Skeletal muscle cell (primary cell): ENCODE data around the gene SLC9A5.
A peak's percentile ranks its signal among the peaks of the same experiment; 100 is the strongest.

ENCODE experiments used
- DNase-seq: peaks from one replicate; pipeline ENCODE4 v3.0.0-alpha.2; 2010; ENCODE audit warnings: low read depth
- H3K4me3 ChIP-seq: 2 replicates; pipeline ENCODE4 v1.5.1; 2011; ENCODE audit warnings: low read depth, mild to moderate bottlenecking, control low read depth, low read length, moderate library complexity

The SLC9A5 gene

DNA sequence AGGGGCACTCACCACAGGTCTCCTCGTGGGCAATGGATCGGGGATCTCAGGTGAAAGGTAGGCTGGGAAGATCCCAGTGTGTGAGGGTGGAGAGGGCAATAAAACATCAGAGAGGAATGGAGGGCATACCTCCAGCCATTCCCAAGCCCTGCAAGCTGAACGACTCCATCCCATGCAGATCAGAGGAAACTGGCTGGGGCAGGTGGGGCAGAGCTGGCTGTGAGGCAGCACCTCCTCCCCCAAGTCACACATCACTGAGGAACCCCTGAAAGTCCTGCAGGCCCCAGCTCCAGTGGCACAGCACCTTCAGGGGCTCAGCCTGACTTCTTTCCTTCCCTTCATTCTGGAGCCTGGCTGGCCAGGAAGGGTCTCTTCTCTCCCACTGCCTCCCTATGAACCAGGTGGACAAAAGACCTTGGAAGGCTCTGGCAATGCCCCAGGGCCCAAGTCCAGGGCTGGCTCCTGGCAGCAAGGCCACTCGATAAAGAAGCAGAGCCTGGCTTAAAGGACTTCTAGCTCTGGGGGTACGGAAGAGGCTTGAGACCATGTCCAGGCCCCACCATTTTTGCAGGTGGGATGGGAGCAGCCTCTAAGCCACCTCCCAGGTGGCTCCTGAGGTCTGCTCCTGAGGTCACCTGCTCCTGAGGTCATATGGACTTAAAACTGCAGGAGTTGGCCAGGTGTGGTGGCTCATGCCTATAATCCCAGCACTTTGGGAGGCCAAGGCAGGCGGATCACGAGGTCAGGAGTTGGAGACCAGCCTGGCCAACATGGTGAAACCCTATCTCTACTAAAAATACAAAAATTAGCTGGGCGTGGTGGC lies 35.4 kb upstream of the SLC9A5 start:
- no peak for DNase-seq
- H3K4me3 ChIP-seq = no peak overlapping the region

DNA sequence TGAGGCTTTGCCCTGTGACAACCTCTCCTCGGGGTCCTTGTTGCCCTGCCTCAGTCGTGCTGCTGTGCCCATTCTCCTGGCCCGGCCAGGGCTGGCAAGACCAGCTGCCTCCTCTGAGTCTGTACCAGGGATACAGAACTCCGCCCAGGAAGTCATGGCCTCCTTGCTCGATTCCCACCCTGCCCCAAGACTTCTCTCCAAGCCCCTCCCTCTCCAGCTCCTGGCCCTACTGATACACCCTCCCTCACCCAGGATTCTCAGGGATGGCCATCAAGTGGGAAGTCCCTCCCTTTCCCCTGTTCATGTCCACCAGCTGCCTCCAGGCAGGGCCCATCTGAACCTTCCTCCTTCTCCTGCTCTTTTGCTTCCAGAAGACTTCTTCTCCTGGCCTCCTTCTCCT lies 33.1 kb upstream of the SLC9A5 start:
- no peak for DNase-seq
- no peak overlapping the region for H3K4me3 ChIP-seq

DNA sequence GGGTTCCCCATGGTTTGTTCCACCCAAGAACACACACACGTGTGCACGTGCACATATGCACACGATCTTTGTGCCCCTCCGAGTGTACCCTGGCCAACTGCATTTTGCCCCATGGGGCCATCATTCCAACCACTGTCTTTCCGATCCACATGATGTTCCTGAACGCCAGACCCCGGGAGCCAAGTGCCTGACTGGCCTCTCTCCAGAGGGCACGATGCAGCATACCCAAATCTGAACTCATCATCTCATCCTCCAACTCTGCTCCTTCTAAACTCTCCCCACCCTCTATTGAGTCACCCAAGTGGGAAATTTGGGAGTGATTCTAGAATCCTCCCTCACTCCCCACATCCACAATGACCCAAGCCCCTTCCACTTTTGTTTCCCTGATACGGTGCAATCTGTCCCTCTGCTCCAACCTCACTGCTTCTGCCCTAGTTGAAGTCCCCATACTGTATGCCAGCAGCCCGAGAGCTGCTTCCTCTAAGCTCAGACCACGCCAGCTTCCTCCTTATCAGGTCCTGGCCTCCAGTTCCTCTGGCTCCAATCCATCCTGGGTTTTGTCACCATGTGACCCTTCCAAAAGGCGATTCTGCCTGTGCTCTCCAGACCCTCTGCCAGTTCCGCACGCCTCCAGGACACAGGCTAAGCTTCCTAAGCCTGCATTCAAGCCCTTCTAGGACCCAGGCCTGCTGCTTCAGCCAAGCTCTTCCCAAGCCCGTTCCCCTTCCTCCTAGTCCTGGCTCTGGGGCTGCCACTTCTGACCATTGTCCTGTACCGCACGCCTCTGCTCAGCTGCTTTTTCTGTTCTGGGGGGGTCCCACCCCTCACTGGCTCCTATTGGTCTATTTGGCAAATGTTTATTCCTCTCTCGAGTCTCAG lies 31.9 kb upstream of the SLC9A5 start:
- H3K4me3 ChIP-seq = no peak overlapping the region
- no peak for DNase-seq

DNA sequence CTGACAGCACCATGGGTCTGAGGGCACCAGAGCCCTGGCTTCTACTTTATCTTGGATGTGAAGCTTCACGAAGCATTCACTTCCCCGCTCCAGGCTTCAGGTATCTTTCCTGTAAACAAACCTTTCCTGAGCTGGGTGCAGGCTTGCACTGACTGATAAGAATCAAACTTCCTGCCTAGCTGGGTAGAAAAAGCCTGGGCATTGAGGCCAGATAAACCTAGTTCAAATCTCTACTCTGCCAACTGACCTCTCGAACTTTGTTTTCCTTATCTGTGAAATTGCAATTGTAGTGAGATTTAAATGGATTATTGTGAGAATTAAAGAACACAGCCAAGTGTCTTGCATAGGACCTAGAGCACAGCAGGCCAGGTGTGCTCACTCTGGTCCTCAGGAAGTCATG lies 24.8 kb upstream of the SLC9A5 start:
- DNase-seq = no peak
- H3K4me3 ChIP-seq = no peak overlapping the region

DNA sequence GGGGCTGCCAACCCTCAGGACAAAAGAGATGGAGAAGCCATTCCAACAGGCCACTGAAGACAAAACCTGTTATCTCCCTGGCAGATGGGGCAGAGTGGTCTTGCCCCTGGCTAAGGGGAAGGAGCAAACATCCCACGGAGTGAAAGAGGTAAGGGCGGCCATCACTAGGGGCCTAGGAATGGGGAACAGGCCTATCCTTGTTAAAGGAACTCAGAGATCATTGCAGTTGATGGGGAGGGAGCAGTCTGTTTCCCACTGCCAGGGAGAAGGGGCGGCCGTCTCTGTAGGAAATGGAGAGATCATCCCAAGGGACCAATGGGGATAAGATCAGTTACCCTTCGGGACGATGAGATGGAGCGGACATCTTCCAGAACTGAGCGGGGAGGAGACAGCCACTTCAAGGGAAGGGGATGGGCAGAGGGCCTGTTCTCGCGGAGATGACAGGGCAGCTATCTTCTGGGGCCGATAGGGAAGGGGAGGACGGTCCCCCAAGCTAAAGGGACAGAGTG lies 22.4 kb upstream of the SLC9A5 start:
- peak overlapping the region; percentile 100 for H3K4me3 ChIP-seq
- no peak for DNase-seq

DNA sequence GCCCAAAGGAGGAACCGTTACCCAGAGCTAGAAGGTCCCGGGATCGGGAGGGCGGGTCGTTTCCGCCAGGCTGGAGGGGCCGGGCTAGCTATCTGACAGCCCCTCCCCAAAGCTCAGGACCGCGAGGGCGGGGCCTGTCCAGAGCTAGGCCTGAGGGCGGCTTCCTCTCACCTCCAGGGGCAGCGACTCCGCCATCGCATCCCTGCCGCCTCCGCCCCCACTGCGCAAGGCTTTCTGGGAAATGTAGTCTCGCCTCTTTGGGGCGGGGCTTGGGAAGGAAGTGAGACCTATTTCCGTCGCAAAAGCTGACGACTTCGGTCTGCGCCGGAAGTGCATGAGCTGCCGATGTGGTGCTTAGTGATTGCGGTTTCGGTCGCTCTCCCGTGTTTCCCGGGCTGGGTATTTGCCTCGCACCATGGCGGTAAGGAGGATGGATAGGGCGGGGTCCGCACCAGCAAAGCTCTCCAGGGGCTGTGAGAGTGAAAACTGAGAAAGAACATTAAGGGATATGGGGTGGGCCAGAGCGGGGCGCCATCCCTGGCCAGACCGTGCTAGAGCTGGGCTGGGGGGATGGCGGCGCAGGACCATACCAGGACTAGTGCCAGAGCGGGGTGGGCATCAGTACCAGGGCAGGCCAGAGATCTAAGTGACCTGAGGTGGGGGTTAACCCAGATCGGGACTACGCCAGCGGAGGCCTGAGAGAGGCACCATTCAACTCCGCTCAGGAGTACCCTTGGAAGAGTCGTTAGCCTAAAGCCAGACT lies 21.8 kb upstream of the SLC9A5 start, which contains the start of gene TMEM208:
Gene TMEM208, plus strand, starts transcription at position 327 of the 763 bp plus-strand sequence. Its CDS starts 89 bp downstream, at position 416.
- DNase-seq = peak; percentile 91
- peak within 1 kb of the TSS; percentile 100 for H3K4me3 ChIP-seq

DNA sequence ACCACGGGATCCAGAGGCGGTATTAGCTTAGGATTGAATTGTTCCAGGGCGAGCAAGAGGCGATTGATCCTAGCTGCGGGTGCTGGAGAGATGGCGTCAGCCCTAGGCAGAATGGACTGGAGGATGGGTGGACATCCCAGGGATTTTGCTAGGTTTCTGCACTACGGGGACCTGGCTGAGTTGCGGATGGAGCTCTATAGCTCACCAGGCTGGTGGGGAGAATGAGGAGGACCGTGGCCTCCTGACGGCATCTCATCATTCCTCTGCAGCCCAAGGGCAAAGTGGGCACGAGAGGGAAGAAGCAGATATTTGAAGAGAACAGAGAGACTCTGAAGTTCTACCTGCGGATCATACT lies 21.2 kb upstream of the SLC9A5 start:
- DNase-seq = no peak
- peak overlapping the region; percentile 100 for H3K4me3 ChIP-seq

DNA sequence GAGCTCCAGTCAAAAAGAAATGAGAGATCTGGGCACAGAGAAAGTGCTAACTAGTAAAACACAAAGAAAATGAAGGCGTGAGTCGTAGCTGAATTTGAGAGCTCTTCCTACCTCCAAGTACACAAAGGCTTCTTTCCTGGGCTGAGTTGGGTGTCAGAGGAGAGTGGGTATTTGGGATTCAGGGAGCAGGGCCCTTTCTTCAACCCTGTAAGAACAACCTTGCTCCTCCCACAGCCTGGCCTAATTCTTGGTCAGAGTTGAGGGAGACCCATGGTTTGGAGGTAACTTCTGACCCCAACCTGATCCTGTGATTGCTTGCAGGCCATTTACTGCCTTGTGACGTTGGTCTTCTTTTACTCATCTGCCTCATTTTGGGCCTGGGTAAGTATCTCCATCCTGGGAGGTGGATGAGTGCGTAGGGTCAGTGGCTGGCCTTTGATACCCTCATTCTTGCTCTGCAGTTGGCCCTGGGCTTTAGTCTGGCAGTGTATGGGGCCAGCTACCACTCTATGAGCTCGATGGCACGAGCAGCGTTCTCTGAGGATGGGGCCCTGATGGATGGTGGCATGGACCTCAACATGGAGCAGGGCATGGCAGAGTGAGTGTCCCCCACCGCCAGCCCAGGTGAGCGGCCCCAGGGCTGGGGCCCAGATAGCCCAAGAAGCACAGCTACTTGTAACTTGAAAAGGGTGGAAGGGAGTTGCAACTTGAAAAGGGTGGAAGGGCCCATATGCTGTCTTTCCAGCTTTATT lies 20.6 kb upstream of the SLC9A5 start:
- no peak for DNase-seq
- peak overlapping the region; percentile 100 for H3K4me3 ChIP-seq

DNA sequence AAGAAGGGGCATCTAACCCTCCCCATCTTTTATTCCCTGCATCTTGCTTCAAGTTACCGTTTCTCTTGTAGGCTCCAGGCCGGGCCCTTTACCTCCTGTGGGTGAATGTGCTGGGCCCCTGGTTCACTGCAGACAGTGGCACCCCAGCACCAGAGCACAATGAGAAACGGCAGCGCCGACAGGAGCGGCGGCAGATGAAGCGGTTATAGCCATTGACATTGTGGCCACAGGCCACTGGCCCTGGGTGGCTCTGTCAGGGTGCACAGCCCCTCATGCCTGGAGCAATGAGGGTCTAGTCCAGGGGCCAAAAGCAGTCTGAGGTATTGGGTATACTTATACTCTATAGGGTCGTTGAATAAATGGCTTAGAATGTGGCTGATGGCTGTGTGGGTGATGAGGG lies 19.9 kb upstream of the SLC9A5 start:
- no peak for DNase-seq
- H3K4me3 ChIP-seq = no peak overlapping the region

DNA sequence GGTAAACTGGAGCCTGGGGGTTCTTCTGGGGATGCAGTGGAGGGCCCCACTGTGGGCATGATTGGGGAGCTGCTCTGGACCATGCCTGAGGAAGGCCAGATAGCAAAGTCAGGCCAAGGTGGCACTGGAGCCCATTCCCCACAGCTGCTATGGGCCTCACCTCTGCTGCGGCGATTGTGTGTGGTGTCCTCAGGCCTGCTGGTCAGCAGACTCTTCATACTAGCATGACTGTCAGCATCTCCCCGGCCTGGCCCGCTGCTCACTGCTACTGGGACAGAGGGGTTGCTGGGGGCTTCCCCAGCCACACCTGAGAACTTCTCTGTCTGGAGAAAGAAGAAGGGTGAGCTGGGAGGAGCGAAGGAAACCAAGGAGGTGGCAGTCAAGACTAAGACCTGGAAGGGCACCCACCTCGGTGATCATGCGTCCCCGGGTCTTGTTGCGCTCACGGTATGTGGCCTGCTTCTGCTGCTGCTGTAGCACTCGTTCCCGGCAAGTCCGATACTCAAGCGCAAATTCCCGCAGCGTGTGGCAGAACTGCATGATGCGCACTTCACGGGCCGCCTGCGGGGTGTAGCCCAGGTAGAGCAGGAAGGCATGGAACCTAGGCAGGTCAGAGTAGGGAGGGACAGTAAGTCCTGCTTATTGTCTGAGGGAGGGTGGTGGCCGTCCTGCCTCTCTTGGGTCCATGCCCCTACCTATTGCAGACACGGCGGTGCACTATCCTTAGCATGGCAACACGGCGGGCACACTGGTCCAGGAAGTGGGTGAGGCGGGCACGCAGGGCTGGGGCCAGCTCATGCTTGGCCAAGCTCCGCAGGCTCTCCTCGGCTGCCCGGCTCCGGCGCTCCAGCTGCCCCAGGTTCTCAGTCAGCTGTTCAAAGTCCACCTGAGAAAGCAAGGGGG lies 18.6 kb upstream of the SLC9A5 start:
- DNase-seq = no peak

DNA sequence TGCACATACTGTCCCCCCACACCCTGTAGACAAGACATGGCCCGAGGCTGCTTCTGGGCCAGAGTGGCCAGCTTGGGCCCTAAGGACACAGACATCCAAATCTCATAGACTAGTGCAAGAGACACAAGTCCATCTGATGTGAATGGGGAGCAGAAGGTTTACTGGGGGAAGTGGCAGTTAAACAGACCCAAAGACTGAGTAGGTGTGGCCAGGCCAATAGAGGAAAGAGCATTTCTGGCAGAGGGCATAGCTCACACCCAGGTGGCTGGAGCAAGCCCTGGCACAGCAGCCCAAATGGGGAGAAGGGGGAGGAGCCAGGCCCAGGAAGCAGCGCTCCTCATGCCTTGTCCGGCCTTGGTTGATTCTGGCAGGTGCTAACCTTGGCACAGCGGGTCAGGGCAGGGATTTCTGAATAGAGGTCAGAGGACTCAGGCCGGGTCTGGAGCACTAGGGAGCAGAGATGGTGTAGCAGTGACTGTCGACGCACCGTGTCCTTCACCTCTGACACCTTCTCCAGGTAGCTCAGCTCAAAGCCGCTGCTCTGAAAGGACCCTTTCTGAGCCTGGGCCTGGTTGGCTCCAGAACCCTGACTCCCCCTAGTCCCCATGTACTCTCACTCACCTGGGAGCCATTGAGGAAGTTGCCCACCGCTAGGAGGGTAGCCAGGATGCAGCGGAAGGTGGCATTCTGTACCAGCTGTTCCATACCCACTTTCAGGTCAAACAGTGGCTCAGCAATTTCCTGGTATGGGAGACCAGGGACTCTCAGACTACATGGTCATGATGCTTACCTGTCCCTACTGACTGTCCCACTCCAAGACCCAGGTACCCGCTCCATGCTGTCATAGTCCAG lies 17.7 kb upstream of the SLC9A5 start:
- H3K4me3 ChIP-seq = no peak overlapping the region
- no peak for DNase-seq

More for the DNA sequence above, 18.6 kb upstream of the SLC9A5 start:
- no peak overlapping the region for H3K4me3 ChIP-seq

DNA sequence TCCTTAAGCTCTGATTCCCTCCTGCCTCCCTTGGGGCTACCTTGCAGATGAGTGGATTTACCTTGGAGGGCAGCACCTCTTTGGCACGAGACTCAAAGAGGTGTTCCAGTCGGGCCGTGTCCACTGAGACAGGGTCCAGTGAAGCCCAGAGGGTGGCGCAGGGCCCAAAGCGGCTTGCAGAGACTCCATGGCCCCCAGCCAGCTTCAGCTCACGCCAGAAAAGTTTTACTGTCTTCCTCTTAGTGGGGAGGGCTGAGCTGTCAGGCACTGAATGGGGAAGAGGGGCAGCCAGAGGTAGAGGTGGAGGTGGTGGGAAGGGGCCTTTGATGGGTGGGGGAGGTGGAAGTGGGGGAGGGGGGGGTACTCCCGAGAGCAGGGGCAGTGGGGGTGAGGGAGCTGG lies 15.2 kb upstream of the SLC9A5 start:
- no peak overlapping the region for H3K4me3 ChIP-seq
- DNase-seq = no peak

DNA sequence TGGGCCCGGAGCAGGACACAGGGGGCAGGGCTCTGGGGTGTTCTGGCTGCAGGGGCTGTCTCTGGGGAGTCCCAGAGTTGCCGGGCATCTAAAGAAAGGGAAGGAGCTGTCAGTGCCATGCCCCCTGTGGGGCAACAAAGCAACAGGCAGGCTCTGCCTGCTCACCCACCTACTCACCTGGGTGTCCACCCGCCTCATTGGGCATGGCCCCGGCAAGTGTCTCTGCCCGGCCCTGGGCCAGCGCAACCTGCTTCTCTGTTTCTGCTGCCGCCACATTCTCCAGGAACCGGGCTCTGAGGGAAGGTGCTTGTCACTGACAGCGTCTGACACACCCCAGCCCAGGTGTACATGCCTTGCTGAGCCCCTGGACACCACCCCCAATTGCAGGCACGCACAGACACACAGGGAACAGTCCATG lies 14.6 kb upstream of the SLC9A5 start:
- no peak overlapping the region for H3K4me3 ChIP-seq
- no peak for DNase-seq

DNA sequence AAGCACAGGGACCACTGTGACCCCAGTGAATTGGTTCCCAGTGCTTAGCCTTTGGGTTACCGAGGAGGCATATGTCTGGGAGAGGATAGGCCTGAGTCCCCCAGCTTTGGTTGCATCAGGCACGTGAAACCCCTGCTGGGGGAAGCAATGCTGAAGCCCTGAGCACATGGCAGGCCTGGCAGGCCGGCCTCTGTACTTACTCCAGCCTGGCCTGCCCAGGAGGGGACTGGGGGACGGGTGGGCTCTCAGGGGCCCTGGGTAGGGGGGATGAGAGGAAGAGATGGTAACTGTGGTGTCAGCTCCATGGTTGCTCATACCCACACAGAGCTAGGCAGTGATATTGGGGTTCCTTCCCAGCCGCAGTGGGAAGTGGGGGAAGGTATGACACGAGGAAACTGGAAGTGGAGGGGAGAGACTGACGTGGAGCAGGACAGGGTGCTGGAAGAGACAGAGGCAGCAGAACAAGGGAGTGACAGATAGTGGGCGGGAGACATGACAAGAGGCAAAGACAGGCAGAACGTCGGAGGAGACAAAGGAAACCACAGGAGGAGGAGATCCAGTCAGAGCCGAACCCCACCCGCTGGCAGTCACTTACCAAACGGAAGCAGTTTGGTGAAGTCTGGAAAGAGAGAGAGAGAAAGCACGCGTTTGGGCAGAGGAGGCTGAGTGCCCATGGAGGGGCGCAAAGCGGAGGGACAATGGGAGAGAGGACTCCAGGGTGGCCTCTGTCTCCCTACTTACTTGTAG lies 12.8 kb upstream of the SLC9A5 start:
- no peak for DNase-seq
- no peak overlapping the region for H3K4me3 ChIP-seq

DNA sequence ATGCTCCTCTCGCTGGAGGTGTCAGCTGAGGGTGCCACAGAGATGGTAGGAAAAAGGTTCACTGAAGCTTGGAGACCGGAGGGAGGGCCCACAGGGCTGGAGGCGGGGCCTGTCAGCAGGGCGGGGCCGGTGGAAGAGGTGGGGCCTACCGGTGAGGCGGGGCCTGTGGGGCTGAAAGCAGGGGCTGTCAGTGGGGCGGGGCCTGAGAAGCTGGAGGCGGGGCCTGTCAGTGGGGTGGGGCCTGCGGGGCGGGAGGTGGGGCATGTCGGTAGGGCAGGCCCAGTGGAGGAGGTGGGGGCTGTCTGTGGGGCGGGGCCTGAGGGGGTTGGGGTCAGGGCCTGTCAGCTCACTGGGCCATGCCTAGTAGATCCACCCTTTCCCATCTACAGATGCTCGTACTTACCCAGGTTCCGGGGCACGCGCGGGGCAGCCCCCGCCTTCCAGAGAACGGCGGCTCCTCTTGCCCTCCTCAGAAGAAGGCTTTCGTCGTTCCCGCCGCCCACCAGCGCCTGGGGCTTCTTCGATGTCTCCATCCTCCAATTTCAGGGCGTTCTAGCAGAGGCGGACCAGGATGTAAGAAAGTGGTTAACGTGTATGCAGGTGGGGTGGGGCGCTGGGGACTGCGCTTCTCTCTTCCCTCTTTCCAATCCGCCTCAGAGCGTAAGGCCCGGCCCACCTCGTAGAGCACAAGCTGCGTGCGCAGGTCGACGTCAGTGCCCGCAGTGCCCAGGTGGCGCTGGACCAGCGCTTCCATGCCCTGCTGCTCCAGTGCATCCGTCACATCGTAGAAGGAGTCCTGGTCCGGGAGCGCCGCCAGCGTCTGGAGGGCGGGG lies 12.0 kb upstream of the SLC9A5 start:
- no peak for DNase-seq
- no peak overlapping the region for H3K4me3 ChIP-seq
